DMS114 treated with DMSO at 0.1 percent for 48 hours (cell line): ENCODE results near the gene TTC39C.

Experiments used
- DNase-seq: peaks from one replicate; lab custom pipeline; 2025; ENCODE audit not compliant: unreplicated experiment; lab: John Stamatoyannopoulos, UW

The TTC39C gene

GRCh38 chr18:23990474-23991410, 23.8 kb upstream of the TTC39C start:
- DNase-seq: no peak

DNA sequence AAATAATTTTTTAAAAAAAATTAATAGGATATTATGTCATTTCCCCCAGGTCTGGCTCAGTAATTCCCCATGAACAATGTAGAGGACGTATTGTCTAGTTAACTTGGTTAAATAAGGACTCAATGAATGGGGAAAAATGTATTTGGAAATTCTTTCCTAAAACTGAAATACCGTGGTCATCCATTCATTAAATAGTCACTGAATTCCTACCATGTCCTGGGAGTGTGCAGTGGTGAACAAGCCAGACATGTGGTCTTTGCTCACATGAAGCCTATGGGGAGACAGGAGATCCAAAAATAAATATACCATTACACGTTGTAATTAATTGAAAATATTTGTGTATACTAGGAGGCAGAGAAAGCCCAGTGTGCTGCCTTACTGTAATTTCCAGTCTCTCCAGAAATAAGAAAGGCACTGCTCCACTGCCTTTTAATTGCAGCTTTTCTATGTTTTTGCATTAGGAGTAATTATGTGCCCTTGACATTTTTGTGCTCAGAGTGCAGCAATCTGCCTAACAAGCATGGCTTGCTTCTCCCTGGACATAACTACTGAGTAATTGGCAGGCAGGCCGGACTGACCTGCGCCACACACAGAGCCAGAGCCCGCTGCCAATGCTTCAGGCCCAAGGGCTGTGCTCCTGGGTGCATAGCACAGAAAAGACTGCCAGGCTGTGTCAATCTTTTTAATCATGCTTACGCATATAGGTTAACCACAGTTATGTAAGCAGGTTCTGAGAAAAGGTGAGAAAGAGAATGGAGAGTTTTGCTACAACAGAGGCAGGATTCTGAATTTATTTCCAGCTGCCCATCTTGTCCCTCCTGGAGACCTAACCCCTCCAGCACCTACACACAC, 22.2 kb upstream of the TTC39C start:
- no peak for DNase-seq

DNA sequence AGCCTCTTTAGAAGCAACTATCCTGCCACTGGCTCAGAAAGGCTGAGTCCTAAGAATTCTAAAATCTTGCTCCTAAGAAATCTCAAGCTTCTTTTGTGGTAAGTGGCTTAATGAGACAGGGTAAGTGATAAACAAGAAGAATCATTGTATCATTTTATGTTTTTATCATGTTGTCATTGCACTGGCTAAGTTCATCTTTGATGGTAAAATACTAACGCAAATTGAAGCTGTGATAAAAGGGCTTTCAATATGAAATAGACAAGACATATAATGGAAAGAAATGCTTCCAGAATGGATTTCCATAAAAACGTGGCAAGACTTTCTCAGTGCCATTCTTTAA, 21.6 kb upstream of the TTC39C start:
- DNase-seq: no peak

GRCh38 chr18:23994361-23994902, 20.1 kb upstream of the TTC39C start:
- DNase-seq: no peak

- DNase-seq: no peak
Observed at GRCh38 chr18:23995180-23995579, 19.4 kb upstream of the TTC39C start.

GRCh38 chr18:23998018-23998417, 16.5 kb upstream of the TTC39C start:
- DNase-seq: no peak

DNA sequence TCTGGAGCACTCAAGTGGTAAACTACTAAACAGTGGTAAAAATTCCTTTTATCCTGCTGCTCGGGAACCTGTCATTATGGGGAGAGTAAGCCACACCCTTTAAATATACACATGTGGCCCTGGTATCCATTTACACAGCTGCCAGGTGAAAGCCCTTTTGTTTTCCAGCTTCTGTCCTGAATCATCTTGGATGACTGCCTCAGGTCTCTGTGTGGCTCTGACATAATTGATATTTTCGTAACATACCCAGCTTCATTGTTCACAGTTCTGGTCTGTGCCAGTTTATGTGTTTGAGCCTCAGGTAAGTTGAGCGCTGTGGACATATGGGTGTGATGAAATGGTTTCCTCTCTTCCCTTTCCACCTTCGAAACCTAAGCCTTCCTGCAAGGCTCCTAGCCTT, 15.7 kb upstream of the TTC39C start:
- no peak for DNase-seq

GRCh38 chr18:24000613-24001490, 13.7 kb upstream of the TTC39C start:
- DNase-seq: no peak

GRCh38 chr18:24002479-24002878, 12.1 kb upstream of the TTC39C start:
- DNase-seq: no peak

DNA sequence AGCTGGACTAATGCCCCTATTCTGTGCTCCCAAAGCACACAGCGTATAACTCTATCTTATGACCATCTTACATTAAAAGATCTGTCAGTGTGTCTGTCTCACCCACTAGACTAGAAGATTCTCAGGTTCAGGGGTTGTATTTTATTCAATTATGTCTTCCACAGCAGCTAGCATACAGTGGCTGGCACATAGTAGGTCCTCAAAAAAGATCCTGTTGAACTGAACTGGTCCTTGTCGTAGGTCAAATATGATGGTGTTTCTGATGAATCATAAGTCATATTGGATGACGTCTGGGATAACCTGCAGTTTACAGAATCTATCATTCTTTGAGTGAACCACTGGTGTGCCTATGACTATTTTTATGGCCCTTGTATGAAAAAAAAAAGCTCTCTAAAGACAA, 11.3 kb upstream of the TTC39C start:
- no peak for DNase-seq

DNA sequence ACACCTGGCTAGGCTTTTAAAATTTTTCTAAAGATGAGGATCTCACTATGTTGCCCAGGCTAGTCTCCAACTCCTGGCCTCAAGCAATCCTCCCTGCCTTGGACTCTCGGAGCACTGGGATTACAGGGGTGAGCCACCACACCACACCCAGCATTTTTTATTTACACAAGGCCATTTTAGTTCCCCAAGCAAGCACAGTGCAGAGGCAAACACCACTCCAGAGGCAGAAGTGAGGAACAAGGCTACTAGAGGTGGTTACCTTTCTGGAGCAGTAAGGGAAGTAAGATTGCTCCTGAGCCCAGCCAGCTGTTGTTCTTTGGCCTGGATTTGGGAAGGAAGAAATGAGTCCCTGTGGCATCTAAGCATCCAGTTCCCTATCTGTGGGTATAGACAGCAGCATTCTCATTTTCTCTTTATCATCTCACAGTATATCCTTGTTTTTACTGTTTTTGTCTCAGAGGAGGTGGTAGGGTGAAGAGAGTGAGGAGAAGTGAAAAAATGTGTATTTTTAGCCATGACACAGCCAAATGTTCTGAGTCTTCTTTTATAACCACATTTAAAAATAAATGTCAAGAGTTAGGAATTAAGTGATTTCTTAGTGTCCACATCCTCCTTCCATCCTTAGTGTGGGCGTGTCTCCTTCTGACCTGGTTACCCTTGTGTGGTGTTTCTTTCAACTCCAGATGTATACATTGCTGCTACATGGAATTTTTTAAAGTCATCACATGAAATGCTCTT, 10.5 kb upstream of the TTC39C start:
- no peak for DNase-seq

DNA sequence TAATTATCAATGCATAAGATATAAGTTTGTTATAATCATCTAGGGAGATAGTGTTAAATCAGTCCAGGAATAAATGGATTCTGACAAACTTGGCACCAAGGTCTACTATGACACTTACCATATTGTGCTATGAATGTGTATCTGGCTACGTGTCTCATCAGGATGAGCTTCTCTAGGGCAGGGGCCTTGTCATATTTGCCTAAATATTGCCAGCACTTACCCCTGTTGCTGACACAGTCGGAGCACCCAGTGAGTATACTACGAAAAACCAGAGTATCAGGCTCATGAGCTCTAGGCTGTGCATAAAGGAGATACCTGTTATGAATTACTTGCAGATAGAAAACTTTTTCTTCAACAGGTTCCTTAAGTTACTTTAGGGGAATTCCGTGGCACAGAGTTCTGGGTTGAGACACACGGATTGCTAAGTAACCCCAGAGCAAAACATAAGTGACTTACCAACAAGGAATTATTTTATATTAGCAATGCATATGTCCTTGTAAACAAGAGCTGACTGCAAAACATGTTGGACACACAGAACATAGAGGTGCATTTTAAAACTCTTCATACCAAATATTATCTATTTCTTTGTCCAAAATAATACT, 7.7 kb upstream of the TTC39C start:
- DNase-seq: no peak

GRCh38 chr18:24009246-24009645, 5.3 kb upstream of the TTC39C start:
- DNase-seq: no peak

- no peak for DNase-seq
Observed at GRCh38 chr18:24009651-24010333, 4.8 kb upstream of the TTC39C start.

DNA sequence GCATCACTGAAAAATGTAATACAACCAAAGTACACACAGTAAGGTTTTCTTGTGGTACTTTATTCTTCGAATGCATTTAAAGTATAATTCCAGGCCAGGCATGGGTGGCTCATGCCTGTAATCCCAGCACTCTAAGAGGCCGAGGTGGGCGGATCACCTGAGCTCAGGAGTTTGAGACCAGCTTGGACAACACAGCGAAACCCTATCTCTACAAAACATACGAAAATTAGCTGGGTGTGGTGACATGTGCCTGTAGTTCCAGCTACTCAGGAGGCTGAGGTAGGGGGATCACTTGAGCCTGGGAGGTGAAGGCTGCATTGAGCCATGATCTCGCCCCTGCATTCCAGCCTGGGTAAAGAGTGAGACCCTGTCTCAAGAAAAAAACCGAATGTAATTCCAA, 3.9 kb upstream of the TTC39C start:
- no peak for DNase-seq

DNA sequence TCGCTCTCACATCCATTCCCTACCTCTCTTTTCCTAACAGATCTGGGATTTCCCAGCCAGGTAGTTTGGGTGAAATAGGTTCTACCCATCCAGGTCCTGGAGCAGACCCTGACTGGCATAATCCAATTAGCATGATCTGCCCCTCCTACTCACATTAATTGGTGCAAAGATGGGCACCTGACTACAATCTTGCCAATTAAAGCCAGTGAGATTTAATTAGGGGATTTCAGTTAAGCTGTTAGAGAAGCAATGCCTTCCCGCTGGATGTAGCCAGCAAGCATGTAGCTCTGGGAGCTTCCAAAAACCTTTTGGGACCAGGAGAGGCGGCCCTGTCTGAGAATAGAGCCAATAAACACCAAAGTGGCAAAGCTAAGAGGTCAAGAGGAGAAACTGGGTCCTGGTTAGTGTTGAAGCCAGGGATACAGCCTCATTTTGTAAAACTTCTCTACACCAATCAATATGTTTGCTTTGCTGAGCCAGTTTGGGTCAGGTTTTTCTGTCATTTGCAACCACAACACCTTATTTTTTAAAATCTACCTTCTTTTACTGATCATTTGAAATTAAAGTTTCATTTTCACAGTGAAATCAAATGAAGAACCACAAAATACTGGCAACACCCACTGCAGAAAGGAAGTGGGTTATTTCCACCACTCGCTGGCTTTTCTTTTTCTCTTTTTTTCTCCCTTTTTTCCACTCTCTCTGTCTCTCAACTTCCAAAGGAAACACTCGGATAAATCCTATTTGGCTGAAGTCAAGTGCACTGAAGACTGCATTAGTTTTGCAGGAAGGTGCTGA, 3.2 kb upstream of the TTC39C start:
- DNase-seq: no peak

GRCh38 chr18:24013051-24013450, 1.5 kb upstream of the TTC39C start:
- DNase-seq: no peak

DNA sequence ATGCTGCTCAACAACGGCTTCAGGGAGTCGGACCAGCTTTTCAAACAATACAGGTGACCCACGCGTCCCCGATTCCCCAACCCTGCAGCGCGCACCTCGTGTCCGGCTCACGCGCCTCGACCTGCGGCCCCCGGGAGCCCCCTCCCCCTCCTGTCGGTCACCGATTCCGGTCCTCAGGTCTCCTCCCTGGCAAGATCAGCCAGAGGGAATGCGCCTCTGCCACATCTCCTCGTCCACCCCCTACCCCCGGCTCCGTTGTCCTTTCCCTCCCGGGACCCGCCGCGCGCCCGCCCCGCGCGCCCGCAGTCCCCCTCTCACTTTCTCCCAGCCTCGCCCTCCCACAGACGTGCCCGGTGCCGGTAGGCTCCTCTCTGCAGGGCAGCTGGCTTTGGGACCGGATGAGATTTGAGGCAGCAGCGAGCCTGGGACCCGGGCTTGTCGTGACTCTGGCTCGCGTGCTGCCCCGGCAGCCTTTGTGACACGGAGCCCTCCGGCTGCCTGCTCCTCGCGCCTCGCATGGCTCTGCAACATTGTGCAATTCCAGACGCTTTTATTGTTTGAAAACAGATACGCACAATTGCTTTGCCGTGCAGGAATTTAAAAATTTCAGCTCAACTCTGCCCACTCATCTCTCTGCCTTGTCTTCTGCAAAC, 558 bp downstream of the TTC39C start:
- DNase-seq: no peak
